Activated T-cell treated with anti-CD3 and anti-CD28 coated beads for 4 hours (primary cell): ENCODE measurements around the gene ATP1B3.
"Not testable (repeated sequence)": the region's sequence is repeated elsewhere in the genome, so short reads cannot be mapped to it uniquely, and the experiment has no call there.

Experiments
- DNase-seq: peaks from one replicate; pipeline ENCODE4 v3.0.0-alpha.2; 2020

ATP1B3 gene

DNA sequence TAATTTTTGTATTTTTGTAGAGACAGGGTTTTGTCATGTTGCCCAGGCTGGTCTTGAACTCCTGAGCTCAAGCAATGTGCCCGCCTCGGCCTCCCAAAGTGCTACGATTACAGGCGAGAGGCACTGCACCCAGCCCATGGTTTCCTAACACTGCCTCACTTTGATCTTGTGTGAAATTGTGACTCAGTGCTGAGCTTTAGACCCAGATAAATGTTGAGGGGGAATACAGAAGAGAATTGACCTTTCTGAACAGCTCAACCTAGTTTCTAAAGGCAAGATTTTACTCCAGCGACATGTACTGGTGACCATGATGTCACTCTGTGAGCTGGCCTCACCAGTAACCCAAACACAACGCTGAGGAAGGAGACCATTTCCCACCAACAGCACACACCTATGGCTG is 73.5 kb downstream of the ATP1B3 start:
- DNase-seq, result no peak

DNA sequence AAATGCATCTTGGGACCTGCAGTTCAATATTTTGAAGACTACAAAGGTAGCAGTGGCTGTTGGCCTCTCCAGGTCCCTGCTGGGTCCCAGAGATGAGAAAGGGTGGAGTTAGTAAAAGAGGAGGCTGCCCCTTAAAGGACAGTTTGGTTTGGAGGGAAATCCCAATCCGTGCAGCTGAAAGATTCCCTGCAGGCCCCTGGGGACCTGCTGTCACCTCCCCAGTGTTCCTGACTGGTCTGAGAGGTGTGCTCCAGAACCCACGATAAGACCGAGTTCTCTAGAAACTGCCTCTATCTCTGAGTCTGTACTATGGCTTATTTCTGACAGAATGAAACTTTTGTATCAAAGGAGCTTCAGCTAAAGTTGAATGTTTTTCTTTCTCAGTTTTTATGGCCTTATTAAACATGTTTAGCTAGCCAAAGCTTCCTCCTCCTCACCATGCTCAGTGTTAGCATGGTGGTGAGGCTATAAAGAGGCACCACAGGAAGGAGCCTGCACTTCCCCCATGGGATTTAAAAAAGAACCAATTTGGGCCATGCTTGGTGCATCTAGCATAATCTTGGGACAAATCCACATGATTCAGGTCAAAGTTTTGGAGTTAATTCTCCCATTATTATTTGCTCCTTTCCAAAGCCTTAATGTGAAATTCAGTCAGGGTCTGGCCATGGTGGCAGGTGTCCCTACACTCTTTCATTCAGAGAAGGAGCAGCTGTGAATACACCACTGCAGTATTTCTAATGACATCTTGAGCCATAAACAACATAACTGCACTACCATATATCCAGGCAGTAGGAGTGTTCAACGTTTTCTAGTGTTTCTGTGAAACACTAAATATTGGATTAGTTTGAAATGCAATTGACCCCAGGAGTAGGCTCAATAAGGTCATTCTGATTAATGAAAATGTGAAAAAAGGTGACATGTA is 74.4 kb downstream of the ATP1B3 start:
- DNase-seq, result no peak

- DNase-seq, result no peak
Observed at GRCh38 chr3:141952611-141953010, 76.2 kb downstream of the ATP1B3 start.

DNA sequence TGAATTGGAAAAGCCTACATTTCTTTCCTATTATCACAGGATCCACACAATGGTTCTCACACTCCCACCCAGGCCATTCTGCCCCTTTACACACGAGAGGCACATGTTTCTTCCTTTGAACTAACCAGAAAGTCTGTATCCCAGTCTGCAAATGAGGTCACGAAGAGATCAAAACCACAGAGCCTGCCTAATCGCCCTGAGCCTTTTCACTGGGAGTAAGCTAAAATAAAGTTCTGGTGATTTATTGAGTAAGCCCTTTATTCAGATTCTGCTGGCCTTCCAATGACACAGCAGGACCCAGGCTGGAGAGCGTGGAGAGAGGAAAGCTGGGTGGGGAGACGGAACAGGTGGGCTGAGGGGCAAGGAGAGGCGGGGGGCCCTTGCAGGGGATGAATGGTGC is 78.7 kb downstream of the ATP1B3 start:
- no peak for DNase-seq

DNA sequence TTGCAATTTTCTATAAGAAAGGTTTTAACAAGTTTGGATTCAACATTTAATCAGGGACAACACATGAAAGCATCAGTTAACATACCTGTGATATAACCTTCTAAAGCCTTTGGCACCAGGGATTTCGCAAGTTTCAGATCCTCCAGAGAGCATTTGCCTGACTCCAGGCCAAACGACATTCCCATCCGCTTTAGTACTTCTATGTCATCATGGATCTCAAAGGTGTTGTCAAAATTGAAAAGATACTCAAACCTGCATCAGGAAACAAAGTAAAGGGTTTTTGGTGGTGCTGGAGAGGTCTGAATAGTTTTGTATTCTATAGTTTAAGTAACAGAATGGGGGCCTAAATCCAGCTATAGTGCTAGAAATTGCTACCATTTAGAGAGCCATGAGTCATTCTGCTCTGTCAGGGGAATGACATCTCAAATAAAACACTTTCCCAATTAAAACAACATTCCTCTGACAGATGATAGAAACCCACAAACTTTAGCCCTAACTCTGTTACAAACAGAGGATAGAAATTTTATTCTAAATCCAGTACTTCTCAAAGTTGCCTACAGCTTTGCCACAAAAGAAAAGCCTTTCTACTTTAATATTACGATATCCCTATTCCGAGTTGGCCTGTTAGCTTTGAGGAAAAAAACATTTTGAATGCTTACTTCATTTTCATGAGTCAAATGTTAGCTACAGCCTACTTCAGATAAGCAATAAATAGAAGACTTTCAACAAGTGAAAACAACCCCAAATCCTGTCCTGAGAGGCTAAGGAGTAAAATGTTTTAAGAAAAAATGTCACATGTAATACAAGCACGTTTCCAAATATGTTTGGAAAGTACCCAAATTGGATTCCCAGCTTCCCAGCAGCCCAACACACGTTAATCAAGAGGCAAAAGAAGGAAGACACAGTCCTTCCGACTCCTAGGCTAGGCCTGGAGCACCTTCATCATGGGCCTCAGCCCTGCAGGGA is 83.4 kb downstream of the ATP1B3 start:
- DNase-seq, result no peak

- no peak for DNase-seq
Observed at GRCh38 chr3:141960731-141961130, 84.3 kb downstream of the ATP1B3 start.

- no peak for DNase-seq
Observed at GRCh38 chr3:141963301-141963700, 86.9 kb downstream of the ATP1B3 start.

DNA sequence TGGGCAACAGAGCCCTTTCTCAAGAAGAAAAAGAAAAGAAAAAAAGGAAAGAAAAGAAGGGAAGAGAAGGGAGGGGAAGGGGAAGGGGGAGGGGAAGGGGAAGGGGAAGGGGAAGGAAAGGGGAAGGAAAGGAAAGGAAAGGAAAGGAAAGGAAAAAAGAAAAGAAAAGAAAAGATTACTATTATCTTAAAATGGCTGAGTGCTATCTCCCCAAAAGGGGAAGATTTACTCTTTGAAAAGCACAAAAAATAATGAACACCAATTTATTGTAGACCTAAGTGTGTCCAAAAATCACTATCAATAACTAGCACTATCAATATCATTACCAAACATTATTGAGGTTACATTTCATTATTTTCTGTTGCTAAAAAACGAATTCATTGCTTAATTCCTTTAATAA is 89.0 kb downstream of the ATP1B3 start:
- DNase-seq, result no peak

GRCh38 chr3:141969711-141970110 is 93.3 kb downstream of the ATP1B3 start:
- DNase-seq, result no peak

- DNase-seq, result no peak
Observed at GRCh38 chr3:141971571-141971970, 95.1 kb downstream of the ATP1B3 start.

DNA sequence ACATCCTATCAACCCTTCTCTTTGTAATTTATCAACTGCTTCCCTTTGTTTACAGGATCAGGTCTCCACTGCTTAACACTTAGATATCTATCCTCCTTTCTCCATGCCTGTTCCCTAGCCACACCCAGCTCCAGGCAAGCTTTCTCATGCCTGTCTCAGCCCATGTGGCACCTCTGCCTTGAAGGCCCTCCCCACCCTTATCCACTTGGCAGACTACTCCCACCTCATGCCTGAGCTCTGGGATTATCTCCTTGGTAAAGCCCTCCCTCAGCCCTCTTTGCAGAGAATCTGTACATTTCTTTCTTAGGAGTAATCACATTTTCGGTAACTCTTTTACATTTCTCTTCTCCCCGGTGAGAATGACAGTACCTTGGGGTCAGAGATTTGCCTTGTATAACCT is 96.0 kb downstream of the ATP1B3 start:
- no peak for DNase-seq

DNA sequence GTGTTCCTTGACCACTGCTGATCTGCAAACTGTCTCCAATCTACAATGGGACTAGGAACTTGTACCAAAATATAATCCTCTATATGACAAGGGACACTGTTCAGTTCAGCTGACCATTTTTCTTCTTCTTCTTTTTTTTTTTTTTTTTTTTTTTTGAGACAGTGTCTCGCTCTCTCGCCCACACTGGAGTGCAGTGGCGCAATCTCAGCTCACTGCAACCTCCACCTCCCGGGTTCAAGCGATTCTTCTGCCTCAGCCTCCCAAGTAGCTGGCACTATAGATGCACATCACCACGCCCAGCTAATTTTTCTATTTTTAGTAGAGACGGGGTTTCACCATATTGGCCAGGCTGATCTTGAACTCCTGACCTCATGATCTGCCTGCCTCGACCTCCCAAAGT is 98.3 kb downstream of the ATP1B3 start:
- DNase-seq, result not testable (repeated sequence)
